Stimulated activated effector memory CD8-positive, alpha-beta T cell treated with anti-CD3 and anti-CD28 coated beads, Interleukin-12 subunit alpha, Interleukin-12 subunit beta, amount 100 ng/mL, for 72 hours (primary cell): ENCODE measurements around the gene AUTS2.
A peak's percentile ranks its signal among the peaks of the same experiment; 100 is the strongest.

Experiments used
- ATAC-seq: fragments of 150-1000 bp; cut with Tn5 transposase; 2 replicates; pipeline ENCODE4 v1.10.0; 2021
- DNase-seq, 2 donors: peaks; one replicate each; pipeline ENCODE4 v3.0.0; 2021 to 2022; ENCODE audit warnings: low spot score in 2 of 2
- H3K27ac Mint-ChIP-seq: one replicate; pipeline ENCODE4 v1.8.0; 2022; ENCODE audit warnings: mild to moderate bottlenecking, mixed read lengths
- H3K36me3 Mint-ChIP-seq: one replicate; pipeline ENCODE4 v1.8.0; 2022; ENCODE audit warnings: mild to moderate bottlenecking, mixed read lengths
- H3K4me1 Mint-ChIP-seq: one replicate; pipeline ENCODE4 v1.8.0; 2022; ENCODE audit warnings: mixed read lengths
- H3K4me3 Mint-ChIP-seq: one replicate; pipeline ENCODE4 v1.8.0; 2022; ENCODE audit warnings: mild to moderate bottlenecking, mixed read lengths
- H3K9me3 Mint-ChIP-seq: one replicate; pipeline ENCODE4 v1.8.0; 2022; ENCODE audit warnings: mixed read lengths

Gene AUTS2

GRCh38 chr7:69630292-69630691, 32.0 kb downstream of the AUTS2 start:
- Mint-ChIP-seq H3K4me1 (peaks cover 13% of the 10 kb centered on the region), H3K4me3 (no peak overlapping the region), H3K9me3 (no peaks in the 10 kb centered on the region), H3K36me3 (no peaks in the 10 kb centered on the region), H3K27ac (peak overlapping the region; percentile 6)
- DNase-seq (no peak), ATAC-seq (peak; percentile 96)

DNA sequence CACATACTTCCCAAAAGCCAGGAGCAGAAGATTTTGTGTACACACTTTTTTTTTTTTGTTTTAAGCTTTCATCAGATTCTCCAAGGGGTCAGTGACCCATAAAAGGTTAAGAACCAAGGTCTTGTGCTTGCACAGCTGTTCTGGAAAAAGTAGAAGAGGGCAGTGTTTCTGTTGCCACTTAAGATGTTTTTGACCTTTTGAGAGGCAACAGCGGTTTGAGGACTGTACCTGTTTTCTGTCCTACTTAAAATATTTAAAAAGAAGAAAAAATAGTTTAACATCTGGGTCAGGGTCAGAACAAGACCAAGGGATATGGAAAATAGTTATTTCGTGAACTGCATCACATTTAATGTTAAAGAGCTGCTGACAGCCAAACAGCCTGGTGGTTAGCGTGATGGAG, 32.9 kb downstream of the AUTS2 start:
- Mint-ChIP-seq H3K9me3 (no peaks in the 10 kb centered on the region), H3K36me3 (no peaks in the 10 kb centered on the region), H3K27ac (peak overlapping the region; percentile 6), H3K4me3 (no peak overlapping the region), H3K4me1 (peaks cover 13% of the 10 kb centered on the region)
- DNase-seq: no peak
- ATAC-seq: no peak

- Mint-ChIP-seq H3K4me3 (no peak overlapping the region), H3K27ac (no peak overlapping the region), H3K4me1 (peaks cover 13% of the 10 kb centered on the region), H3K9me3 (no peaks in the 10 kb centered on the region), H3K36me3 (no peaks in the 10 kb centered on the region)
- no peak for DNase-seq
- ATAC-seq: no peak
Measured at GRCh38 chr7:69632280-69632679, 34.0 kb downstream of the AUTS2 start.

GRCh38 chr7:69633122-69633831, 35.0 kb downstream of the AUTS2 start:
- Mint-ChIP-seq H3K9me3 (no peaks in the 10 kb centered on the region), H3K27ac (no peak overlapping the region), H3K36me3 (no peaks in the 10 kb centered on the region), H3K4me3 (no peak overlapping the region), H3K4me1 (peaks cover 13% of the 10 kb centered on the region)
- DNase-seq: no peak
- ATAC-seq: no peak

- no peak for ATAC-seq
- no peak for DNase-seq
- no peaks in the 10 kb centered on the region for H3K9me3 Mint-ChIP-seq
- no peaks in the 10 kb centered on the region for H3K36me3 Mint-ChIP-seq
- no peak overlapping the region for H3K27ac Mint-ChIP-seq
- no peak overlapping the region for H3K4me3 Mint-ChIP-seq
- H3K4me1 Mint-ChIP-seq: peaks cover 4% of the 10 kb centered on the region
Measured at GRCh38 chr7:69635555-69636185, 37.4 kb downstream of the AUTS2 start.

DNA sequence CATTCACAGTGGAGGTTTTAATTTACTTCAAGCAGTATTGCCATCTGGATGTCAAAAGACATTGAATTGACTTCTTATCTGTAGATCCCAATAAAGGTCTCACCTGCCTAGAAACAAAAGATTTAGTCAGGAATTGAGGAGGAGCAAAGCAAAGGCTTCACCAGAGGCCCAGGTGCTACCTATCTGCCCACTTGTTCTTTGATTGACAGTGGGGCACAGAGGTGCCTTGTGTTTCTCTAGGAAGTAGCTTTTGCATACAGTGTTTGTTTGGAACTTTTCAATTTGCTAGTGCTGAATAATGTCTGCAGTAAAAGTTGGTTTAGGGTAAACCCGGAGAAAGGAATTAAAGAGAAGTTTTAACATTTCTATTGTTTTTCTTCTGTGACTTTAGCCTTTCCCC, 40.4 kb downstream of the AUTS2 start:
- Mint-ChIP-seq H3K36me3 (no peaks in the 10 kb centered on the region), H3K4me3 (no peak overlapping the region), H3K9me3 (no peaks in the 10 kb centered on the region), H3K4me1 (no peaks in the 10 kb centered on the region), H3K27ac (no peak overlapping the region)
- DNase-seq (no peak), ATAC-seq (no peak)

GRCh38 chr7:69640216-69640615, 41.9 kb downstream of the AUTS2 start:
- H3K4me3 Mint-ChIP-seq: no peak overlapping the region
- no peak overlapping the region for H3K27ac Mint-ChIP-seq
- H3K4me1 Mint-ChIP-seq: no peaks in the 10 kb centered on the region
- no peaks in the 10 kb centered on the region for H3K36me3 Mint-ChIP-seq
- no peak for ATAC-seq
- DNase-seq: no peak
- H3K9me3 Mint-ChIP-seq: no peaks in the 10 kb centered on the region

- no peaks in the 10 kb centered on the region for H3K36me3 Mint-ChIP-seq
- no peak overlapping the region for H3K27ac Mint-ChIP-seq
- no peaks in the 10 kb centered on the region for H3K4me1 Mint-ChIP-seq
- ATAC-seq: no peak
- H3K4me3 Mint-ChIP-seq: no peak overlapping the region
- H3K9me3 Mint-ChIP-seq: no peaks in the 10 kb centered on the region
- no peak for DNase-seq
Measured at GRCh38 chr7:69640925-69641594, 42.8 kb downstream of the AUTS2 start.

GRCh38 chr7:69643265-69643664, 45.0 kb downstream of the AUTS2 start:
- H3K4me3 Mint-ChIP-seq: no peak overlapping the region
- no peak for ATAC-seq
- no peaks in the 10 kb centered on the region for H3K36me3 Mint-ChIP-seq
- H3K27ac Mint-ChIP-seq: no peak overlapping the region
- H3K4me1 Mint-ChIP-seq: no peaks in the 10 kb centered on the region
- DNase-seq: no peak
- no peaks in the 10 kb centered on the region for H3K9me3 Mint-ChIP-seq

DNA sequence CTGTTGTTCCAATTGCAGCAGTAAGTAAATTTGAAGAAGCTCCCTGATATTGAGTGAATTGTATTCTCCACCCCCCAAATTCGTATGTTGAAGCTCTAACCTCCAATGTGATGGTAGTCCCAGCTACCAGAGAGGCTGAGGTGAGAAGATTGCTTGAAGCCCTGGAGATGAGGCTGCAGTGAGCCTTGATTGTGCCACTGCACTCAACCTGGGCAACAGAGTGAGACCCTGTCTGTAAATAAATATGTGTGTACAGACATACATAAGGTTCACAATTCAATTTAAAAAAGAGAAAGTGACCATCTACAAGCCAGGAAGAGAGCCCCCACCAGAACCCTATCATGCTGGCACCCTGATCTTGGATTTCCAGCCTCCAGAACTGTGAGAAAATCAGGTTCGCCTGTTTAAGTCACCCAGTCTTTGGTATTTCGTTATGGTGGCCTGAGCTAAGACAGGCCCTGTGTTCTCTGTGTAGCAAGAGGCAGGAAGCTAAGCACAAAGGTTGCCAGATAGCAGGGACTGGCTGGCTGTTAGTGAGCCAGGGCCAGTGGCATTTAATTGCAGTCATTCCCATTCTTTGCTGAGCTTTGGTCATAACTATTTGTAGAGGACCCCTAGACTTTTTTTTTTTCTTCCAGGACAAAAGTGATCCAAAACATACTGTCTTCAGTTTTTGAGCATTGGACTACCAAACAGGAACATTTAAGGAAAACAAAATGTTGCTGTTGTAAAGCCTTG, 45.6 kb downstream of the AUTS2 start:
- H3K4me1 Mint-ChIP-seq: no peaks in the 10 kb centered on the region
- ATAC-seq (no peak), DNase-seq (no peak)
- no peak overlapping the region for H3K27ac Mint-ChIP-seq
- H3K9me3 Mint-ChIP-seq: no peaks in the 10 kb centered on the region
- H3K36me3 Mint-ChIP-seq: no peaks in the 10 kb centered on the region
- no peak overlapping the region for H3K4me3 Mint-ChIP-seq

GRCh38 chr7:69645683-69646082, 47.4 kb downstream of the AUTS2 start:
- no peak overlapping the region for H3K27ac Mint-ChIP-seq
- H3K4me1 Mint-ChIP-seq: peaks cover 1% of the 10 kb centered on the region
- H3K36me3 Mint-ChIP-seq: no peaks in the 10 kb centered on the region
- no peak overlapping the region for H3K4me3 Mint-ChIP-seq
- no peaks in the 10 kb centered on the region for H3K9me3 Mint-ChIP-seq
- no peak for ATAC-seq
- DNase-seq: no peak

GRCh38 chr7:69651101-69651590, 52.9 kb downstream of the AUTS2 start:
- DNase-seq: peak in 1 of 2 donors; percentile 54
- H3K4me1 Mint-ChIP-seq: peaks cover 16% of the 10 kb centered on the region
- peak; percentile 91 for ATAC-seq
- no peaks in the 10 kb centered on the region for H3K36me3 Mint-ChIP-seq
- no peaks in the 10 kb centered on the region for H3K9me3 Mint-ChIP-seq
- H3K4me3 Mint-ChIP-seq: peak overlapping the region; percentile 10
- peak overlapping the region; percentile 65 for H3K27ac Mint-ChIP-seq

GRCh38 chr7:69652947-69653701, 54.8 kb downstream of the AUTS2 start:
- Mint-ChIP-seq H3K4me1 (peaks cover 16% of the 10 kb centered on the region), H3K27ac (no peak overlapping the region), H3K9me3 (no peaks in the 10 kb centered on the region), H3K36me3 (no peaks in the 10 kb centered on the region), H3K4me3 (no peak overlapping the region)
- no peak for DNase-seq
- ATAC-seq: no peak

DNA sequence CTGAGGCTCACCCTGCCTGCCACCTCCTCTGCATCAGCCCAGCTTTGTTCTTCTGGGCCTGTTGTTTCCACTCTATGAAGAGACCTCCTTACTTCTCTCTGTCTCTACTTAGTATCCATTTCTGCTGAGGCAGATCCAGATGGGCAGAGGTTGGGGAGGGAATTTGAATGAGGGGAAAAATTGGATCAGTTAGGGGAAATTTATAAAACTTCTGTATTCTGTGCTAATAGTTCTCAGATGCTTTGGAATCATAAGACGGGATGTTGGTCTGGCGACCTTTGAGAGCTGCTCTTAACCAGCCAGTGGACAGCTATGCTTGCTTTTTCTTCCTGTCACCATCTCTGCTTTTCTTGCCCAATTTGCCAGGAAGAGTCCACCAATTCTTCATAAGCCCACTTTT, 55.5 kb downstream of the AUTS2 start:
- peaks cover 16% of the 10 kb centered on the region for H3K4me1 Mint-ChIP-seq
- H3K9me3 Mint-ChIP-seq: no peaks in the 10 kb centered on the region
- DNase-seq: no peak
- no peak overlapping the region for H3K4me3 Mint-ChIP-seq
- no peaks in the 10 kb centered on the region for H3K36me3 Mint-ChIP-seq
- H3K27ac Mint-ChIP-seq: no peak overlapping the region
- ATAC-seq: no peak

GRCh38 chr7:69654381-69654780, 56.1 kb downstream of the AUTS2 start:
- DNase-seq: no peak
- no peak overlapping the region for H3K27ac Mint-ChIP-seq
- ATAC-seq: no peak

More at GRCh38 chr7:69654381-69654780, 56.1 kb downstream of the AUTS2 start:
- peaks cover 16% of the 10 kb centered on the region for H3K4me1 Mint-ChIP-seq
- no peaks in the 10 kb centered on the region for H3K9me3 Mint-ChIP-seq
- H3K36me3 Mint-ChIP-seq: no peaks in the 10 kb centered on the region
- H3K4me3 Mint-ChIP-seq: no peak overlapping the region
